ENCODE measurements around the gene ECI1.
"Not testable (repeated sequence)": the region's sequence is repeated elsewhere in the genome, so short reads cannot be mapped to it uniquely, and the experiment has no call there.

ECI1 gene

DNA sequence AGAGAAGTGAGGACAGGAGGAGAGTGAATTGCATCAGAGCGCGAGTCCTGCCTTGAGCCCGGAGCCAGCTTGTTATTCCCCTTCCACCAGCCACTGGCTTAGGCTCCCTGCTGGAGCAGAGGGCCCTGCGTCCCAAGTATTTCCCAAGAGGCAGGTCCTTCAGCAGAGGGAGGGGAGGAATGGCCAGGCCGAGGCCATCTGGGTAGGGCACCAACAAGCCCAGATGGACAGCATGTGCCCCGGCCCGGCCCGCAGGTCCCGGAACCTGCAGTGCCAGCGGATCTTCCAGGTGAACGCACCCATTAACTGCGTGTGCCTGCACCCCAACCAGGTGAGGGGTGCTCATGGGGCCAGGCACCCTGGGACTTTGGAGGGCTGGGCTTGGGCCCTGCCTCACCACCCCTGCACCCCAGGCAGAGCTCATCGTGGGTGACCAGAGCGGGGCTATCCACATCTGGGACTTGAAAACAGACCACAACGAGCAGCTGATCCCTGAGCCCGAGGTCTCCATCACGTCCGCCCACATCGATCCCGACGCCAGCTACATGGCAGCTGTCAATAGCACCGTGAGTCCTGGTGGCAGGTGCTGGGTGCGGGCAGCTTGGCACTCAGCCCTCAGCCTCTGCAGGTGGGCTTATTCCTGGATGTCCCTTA is 44.5 kb downstream of the ECI1 start:
- TF ChIP-seq, protein P1, sequence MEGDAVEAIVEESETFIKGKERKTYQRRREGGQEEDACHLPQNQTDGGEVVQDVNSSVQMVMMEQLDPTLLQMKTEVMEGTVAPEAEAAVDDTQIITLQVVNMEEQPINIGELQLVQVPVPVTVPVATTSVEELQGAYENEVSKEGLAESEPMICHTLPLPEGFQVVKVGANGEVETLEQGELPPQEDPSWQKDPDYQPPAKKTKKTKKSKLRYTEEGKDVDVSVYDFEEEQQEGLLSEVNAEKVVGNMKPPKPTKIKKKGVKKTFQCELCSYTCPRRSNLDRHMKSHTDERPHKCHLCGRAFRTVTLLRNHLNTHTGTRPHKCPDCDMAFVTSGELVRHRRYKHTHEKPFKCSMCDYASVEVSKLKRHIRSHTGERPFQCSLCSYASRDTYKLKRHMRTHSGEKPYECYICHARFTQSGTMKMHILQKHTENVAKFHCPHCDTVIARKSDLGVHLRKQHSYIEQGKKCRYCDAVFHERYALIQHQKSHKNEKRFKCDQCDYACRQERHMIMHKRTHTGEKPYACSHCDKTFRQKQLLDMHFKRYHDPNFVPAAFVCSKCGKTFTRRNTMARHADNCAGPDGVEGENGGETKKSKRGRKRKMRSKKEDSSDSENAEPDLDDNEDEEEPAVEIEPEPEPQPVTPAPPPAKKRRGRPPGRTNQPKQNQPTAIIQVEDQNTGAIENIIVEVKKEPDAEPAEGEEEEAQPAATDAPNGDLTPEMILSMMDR (conservative IDR thresholded peaks at IDR 0.05) = no peak
- TF ChIP-seq ZFX (IDR thresholded peaks at IDR 0.05) = no peak
- H3K27ac ChIP-seq = peak overlapping the region; percentile 92

DNA sequence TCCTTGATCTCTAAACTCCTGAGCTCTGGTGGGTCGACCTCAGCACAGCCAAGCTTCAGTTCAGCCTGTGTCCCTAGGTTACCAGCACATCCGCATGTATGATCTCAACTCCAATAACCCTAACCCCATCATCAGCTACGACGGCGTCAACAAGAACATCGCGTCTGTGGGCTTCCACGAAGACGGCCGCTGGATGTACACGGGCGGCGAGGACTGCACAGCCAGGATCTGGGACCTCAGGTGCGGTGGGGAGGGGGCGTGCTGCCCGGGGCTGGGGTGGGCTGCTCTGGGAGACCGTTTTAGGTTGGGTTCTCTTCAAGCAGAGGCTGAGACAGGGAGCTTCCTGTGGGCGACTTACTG is 45.0 kb downstream of the ECI1 start:
- TF ChIP-seq, protein P1 (conservative IDR thresholded peaks at IDR 0.05) = no peak
- no peak for TF ChIP-seq ZFX (IDR thresholded peaks at IDR 0.05)
- H3K27ac ChIP-seq = peak overlapping the region; percentile 92

- H3K27ac ChIP-seq = peak overlapping the region; percentile 92
- TF ChIP-seq, protein P1 (conservative IDR thresholded peaks at IDR 0.05) = no peak; the same call in 1 of the 2 replicates
- TF ChIP-seq ZFX (IDR thresholded peaks at IDR 0.05) = no peak
Measured at GRCh38 chr16:2205967-2206313, 45.4 kb downstream of the ECI1 start.

DNA sequence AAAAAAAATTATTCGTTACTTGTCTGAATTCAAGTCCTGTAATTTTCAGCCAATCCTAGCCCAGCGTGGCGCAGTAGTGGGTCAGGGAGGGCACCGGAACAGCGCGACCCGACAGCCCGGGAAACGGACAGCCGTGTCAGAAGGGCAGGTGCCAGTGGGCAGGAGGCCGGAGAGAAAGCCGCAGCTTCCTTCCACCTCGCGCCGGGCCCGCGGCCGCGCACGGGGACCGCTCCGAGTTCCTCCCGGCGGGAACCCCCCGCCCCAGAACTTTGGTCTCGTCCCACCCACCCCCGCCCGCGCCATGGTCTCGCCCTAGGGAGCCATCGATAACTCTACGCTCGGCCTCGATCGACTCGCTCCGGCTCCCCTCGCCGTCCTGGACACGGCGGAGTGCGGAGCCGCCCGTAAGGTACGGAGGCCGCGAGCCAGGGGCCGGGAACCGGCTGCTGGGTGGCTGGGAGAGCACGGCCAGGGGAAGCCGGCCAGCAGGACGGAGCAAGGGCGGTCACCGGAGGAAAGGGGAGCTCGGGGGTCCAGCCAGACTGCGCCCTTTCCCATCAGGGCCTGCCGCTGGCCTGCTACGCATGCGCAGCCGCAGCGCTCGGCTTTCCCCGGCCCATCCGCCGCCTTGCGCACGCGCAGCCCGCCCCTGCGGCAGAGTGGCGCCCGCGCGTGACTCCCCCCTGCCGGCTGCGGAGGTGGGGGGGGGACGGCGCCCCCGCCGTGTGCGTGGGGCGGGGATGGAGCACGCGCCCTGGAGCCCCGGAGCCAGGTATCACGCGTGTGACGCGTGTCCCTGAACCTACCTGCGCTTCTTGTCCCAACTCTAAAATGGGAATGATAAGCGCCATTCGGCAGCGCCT is 46.1 kb downstream of the ECI1 start, which contains the start of gene MLST8:
Gene MLST8 (plus strand): TSS at position 351 of the 863 bp plus-strand sequence. CDS start 632 bp downstream, outside the sequence.
- H3K27ac ChIP-seq = peak within 1 kb of the TSS; percentile 92
- peak; percentile 94 for TF ChIP-seq ZFX (IDR thresholded peaks at IDR 0.05)
- TF ChIP-seq, protein P1 (conservative IDR thresholded peaks at IDR 0.05) = no peak; the same call in 1 of the 2 replicates

GRCh38 chr16:2204416-2205103 is 46.8 kb downstream of the ECI1 start:
- H3K27ac ChIP-seq = peak overlapping the region; percentile 92
- TF ChIP-seq, protein P1 (conservative IDR thresholded peaks at IDR 0.05) = no peak
- TF ChIP-seq ZFX (IDR thresholded peaks at IDR 0.05) = no peak

GRCh38 chr16:2203119-2203688 is 48.2 kb downstream of the ECI1 start:
- not testable (repeated sequence) for H3K27ac ChIP-seq

DNA sequence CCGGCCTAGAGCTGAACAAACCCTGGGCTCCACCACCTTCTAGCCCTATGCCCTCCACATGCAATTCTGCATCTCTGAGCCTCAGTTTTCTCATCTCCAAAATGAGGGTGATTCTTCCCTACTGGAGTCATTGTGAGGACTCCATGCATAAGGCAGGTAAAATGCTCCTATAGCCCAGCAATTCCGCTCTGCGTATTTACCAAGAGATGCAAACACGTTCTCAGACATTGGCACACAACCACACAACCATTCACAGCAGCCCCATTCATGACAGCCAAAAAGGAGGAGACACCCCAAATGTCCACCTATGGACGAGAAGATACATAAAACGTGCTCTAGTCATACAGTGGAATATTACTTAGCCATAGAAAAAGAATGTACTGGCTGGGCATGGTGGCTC is 51.1 kb downstream of the ECI1 start:
- TF ChIP-seq, protein P1 (conservative IDR thresholded peaks at IDR 0.05) = no peak
- TF ChIP-seq ZFX (IDR thresholded peaks at IDR 0.05) = no peak
- no peak overlapping the region for H3K27ac ChIP-seq
